Activated naive CD8-positive, alpha-beta T cell treated with anti-CD3 and anti-CD28 coated beads for 36 hours (primary cell): ENCODE results near the gene CAPN12. TPM values are rescaled to one million over a fixed set of nuclear protein-coding genes. Genes with fewer than 3 reads are reported as not detected.
"Not testable (repeated sequence)": the region's sequence is repeated elsewhere in the genome, so short reads cannot be mapped to it uniquely, and the experiment has no call there.

Experiments
- DNase-seq: peaks from one replicate; pipeline ENCODE4 v3.0.0; 2021
- H3K27ac Mint-ChIP-seq: one replicate; pipeline ENCODE4 v1.8.0; 2022; ENCODE audit warnings: mild to moderate bottlenecking, moderate library complexity, mixed read lengths
- H3K27me3 Mint-ChIP-seq: one replicate; pipeline ENCODE4 v1.8.0; 2022; ENCODE audit warnings: mild to moderate bottlenecking, mixed read lengths
- H3K36me3 Mint-ChIP-seq: one replicate; pipeline ENCODE4 v1.8.0; 2021; ENCODE audit warnings: mild to moderate bottlenecking, mixed read lengths
- H3K4me1 Mint-ChIP-seq: one replicate; pipeline ENCODE4 v1.8.0; 2021; ENCODE audit warnings: mixed read lengths
- H3K4me3 Mint-ChIP-seq: one replicate; pipeline ENCODE4 v1.8.0; 2022; ENCODE audit warnings: mild to moderate bottlenecking, moderate library complexity, mixed read lengths
- H3K9me3 Mint-ChIP-seq: one replicate; pipeline ENCODE4 v1.8.0; 2022; ENCODE audit warnings: mixed read lengths
- total RNA-seq, 2 experiments: library from RNA; stranded (reverse); gene quantifications; one replicate each; pipeline ENCODE4 v1.2.3, GENCODE V29; 2021

The CAPN12 gene
- total RNA-seq, 2 experiments from 2014 or later = 3.8 to 3.9 TPM

DNA sequence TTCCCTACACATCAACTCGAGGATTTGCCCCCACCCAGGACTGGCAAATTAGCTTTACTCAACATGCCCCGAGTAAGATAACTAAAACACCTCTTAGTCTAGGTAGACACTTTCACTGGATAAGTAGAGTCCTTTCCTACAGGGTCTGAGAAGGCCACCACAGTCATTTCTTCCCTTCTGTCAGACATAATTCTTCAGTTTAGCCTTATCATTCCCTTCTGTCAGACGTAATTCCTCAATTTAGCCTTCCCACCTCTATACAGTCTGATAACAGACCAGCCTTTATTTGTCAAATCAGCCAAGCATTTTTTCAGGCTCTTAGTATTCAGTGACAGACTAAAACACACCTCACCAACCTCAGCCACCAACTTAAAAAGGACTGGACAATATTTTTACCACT is 9.5 kb upstream of the CAPN12 start:
- H3K4me3 Mint-ChIP-seq, H3K27ac Mint-ChIP-seq, H3K4me1 Mint-ChIP-seq, H3K27me3 Mint-ChIP-seq, H3K36me3 Mint-ChIP-seq, DNase-seq, H3K9me3 Mint-ChIP-seq: not testable (repeated sequence)

DNA sequence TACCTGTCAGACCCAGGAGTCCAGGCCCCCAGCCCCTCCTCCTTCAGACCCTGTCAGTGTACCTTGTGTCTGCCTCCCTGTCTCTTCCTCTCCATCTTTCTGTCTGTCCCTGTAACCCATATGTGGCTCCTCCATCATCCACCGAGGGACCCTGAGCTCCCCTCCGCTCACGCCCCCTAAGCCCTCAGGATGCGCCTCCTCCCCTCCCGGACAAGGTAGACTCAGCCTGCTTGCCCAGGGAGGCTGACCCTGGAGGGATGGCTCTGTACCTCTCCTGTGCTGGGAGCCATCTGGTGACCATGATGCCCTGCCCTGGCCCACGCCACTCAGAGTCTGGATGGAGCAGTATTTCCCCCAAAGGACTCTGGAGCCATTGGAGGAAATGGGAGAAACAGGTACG is 1.0 kb upstream of the CAPN12 start:
- Mint-ChIP-seq H3K9me3 (no peaks in the 10 kb centered on the region), H3K27ac (no peak overlapping the region), H3K27me3 (peaks cover under 1% of the 10 kb centered on the region), H3K36me3 (no peaks in the 10 kb centered on the region), H3K4me3 (no peak overlapping the region), H3K4me1 (no peaks in the 10 kb centered on the region)
- DNase-seq = no peak

DNA sequence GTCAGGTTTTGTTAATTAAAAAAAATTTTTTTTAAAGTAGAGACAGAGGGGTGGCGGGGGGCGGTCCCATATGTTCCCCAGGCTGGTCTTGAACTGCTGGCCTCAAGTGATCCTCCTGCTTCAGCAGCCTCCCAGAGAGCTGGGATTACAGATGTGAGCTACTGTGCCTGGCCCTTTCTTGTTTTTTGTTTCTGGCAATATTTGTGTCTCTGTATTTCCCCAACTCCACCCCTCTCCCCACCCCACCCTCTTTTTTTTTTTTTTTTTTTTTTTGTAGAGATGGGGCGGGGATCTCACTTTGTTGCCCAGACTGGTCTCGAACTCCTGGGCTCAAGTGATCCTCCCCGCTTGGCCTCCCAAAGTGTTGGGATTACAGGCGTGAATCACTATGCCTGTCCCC is 600 bp upstream of the CAPN12 start:
- DNase-seq = no peak
- H3K9me3 Mint-ChIP-seq = no peaks in the 10 kb centered on the region
- H3K27ac Mint-ChIP-seq = no peak overlapping the region
- H3K36me3 Mint-ChIP-seq = no peaks in the 10 kb centered on the region
- no peak overlapping the region for H3K4me3 Mint-ChIP-seq
- no peaks in the 10 kb centered on the region for H3K27me3 Mint-ChIP-seq
- H3K4me1 Mint-ChIP-seq = no peaks in the 10 kb centered on the region

- Mint-ChIP-seq H3K4me3 (no peak overlapping the region), H3K36me3 (peaks cover 2% of the 10 kb centered on the region), H3K4me1 (peaks cover 5% of the 10 kb centered on the region), H3K27me3 (no peaks in the 10 kb centered on the region), H3K27ac (no peak overlapping the region), H3K9me3 (no peaks in the 10 kb centered on the region)
- no peak for DNase-seq
These were observed 628 bp downstream of the CAPN12 start for GRCh38 chr19:38743394-38744297.

DNA sequence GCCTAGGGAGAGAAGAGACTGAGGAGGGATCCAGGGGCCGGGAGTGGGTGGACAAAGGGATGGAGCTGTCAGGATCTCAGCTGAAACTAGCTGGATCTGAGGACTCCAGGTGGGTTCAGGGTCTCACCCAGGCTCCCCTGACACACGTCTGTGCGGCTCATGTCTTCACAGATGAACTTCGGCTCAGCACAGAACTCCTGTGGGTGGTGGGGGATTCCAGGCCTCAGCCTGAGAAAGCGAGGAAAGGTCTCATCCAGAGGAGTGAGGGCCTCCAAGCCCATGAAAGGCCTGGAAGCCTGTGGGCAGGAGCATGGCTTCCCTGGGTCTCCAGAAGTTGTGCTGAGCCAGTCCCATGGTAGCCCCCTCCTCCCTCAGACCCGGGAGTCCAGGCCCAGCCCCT is 1.4 kb downstream of the CAPN12 start:
- no peaks in the 10 kb centered on the region for H3K9me3 Mint-ChIP-seq
- H3K36me3 Mint-ChIP-seq = peaks cover 2% of the 10 kb centered on the region
- H3K27me3 Mint-ChIP-seq = peaks cover 1% of the 10 kb centered on the region
- no peak overlapping the region for H3K4me3 Mint-ChIP-seq
- DNase-seq = no peak
- peaks cover 6% of the 10 kb centered on the region for H3K4me1 Mint-ChIP-seq
- H3K27ac Mint-ChIP-seq = no peak overlapping the region

DNA sequence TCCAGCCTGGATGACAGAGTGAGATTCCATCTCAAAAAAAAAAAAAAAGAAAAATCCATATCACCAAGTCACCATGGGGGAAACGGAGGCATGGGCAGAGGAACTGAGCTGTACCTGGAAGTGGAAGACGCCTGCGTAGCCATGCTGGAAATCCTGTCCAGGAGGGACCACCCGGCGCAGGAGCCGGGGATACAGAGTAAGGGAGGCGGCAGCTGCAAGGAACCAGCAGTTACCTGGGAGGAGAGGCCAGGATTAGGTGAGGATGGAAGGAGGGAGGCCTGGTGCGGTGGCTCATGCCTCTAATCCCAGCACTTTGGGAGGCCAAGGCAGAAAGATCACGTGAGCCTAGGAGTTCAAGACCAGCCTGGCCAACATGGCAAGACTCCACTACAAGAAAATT is 2.0 kb downstream of the CAPN12 start:
- H3K27me3 Mint-ChIP-seq = peaks cover 5% of the 10 kb centered on the region
- no peak overlapping the region for H3K4me3 Mint-ChIP-seq
- H3K9me3 Mint-ChIP-seq = no peaks in the 10 kb centered on the region
- no peak for DNase-seq
- H3K36me3 Mint-ChIP-seq = peaks cover 2% of the 10 kb centered on the region
- H3K4me1 Mint-ChIP-seq = peaks cover 11% of the 10 kb centered on the region
- no peak overlapping the region for H3K27ac Mint-ChIP-seq

- no peak overlapping the region for H3K27ac Mint-ChIP-seq
- no peaks in the 10 kb centered on the region for H3K9me3 Mint-ChIP-seq
- peaks cover 11% of the 10 kb centered on the region for H3K4me1 Mint-ChIP-seq
- peaks cover 2% of the 10 kb centered on the region for H3K36me3 Mint-ChIP-seq
- peaks cover 6% of the 10 kb centered on the region for H3K27me3 Mint-ChIP-seq
- H3K4me3 Mint-ChIP-seq = no peak overlapping the region
- DNase-seq = no peak
These were observed 2.6 kb downstream of the CAPN12 start for GRCh38 chr19:38741670-38742069.

DNA sequence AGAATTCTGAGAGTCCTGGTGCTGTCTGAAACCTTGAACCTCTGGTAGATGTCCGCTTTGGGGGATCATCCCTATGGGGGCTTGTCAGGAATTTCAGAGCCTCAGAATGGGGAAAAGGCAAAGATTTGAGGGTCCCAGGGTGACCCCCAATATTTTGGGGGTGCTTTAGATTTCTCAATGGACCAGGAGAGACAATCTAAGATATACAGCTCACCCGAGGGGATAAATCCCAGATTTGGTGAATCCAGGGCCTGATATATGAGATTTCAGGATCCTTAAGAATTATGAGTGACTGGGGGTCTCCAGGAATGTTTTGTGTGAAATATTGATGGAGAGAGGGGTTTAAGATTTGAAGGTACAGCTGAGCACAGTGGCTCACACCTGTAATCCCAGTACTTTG is 3.3 kb downstream of the CAPN12 start:
- Mint-ChIP-seq H3K4me1 (peaks cover 14% of the 10 kb centered on the region), H3K4me3 (no peak overlapping the region), H3K9me3 (no peaks in the 10 kb centered on the region), H3K27me3 (peaks cover 9% of the 10 kb centered on the region), H3K36me3 (peaks cover 2% of the 10 kb centered on the region), H3K27ac (no peak overlapping the region)
- no peak for DNase-seq

DNA sequence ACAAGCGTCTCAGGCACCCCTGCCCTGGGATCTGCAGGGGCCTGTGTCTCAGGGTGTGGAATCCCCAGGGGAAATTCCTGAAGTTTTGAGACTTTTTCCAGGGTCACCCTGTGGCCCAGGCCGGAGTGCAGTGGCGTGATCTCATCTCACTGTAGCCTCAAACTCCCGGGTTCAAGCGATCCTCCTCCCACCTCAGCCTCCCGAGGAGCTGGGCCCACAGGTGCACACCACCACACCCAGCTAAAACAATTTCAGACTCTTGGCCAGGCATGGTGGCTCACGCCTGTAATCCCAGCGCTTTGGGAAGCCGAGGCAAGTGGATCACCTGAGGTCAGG is 4.0 kb downstream of the CAPN12 start:
- H3K27me3 Mint-ChIP-seq = peaks cover 9% of the 10 kb centered on the region
- H3K4me3 Mint-ChIP-seq = no peak overlapping the region
- peaks cover 14% of the 10 kb centered on the region for H3K4me1 Mint-ChIP-seq
- no peak overlapping the region for H3K27ac Mint-ChIP-seq
- DNase-seq = no peak
- peaks cover 2% of the 10 kb centered on the region for H3K36me3 Mint-ChIP-seq
- H3K9me3 Mint-ChIP-seq = no peaks in the 10 kb centered on the region

DNA sequence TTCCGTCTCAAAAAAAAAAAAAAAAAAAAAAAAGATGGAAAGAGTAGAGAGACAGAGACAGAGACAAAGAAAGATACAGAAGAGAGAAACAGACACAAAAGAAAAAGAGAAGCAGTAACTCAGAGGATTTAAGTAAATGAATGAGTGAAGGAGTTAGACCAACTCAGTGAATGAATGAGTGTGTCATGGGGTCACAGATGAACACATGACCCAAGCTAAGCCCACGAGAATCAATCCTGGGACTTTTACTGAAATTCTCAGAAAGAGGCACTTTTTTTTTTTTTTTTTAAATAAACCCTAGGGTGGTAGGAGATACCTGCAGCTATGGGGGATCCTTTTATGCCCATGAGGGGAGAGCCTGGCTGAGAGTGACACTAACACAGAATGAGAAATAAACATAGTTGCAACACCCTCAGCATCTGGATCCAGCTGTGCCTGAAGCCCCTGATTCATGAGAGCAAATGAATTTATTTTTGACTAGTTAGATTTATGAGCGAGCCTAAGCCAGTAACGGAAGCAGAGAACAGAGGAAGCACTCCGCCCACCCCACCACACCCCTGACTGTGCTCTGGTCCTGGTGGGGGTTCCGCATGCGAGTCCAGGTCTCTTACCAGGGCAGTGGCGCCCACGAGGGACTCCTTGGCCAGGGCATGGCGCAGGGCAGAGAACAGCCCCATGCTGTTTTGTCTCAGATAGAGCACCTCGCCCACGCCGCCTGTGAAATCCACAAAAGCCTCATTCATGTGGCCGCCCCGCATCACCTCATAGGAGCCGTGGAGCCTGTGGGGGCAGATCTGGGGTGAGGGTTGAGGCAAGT is 4.6 kb downstream of the CAPN12 start:
- Mint-ChIP-seq H3K4me3 (no peak overlapping the region), H3K9me3 (no peaks in the 10 kb centered on the region), H3K27ac (no peak overlapping the region), H3K4me1 (peaks cover 16% of the 10 kb centered on the region), H3K27me3 (peaks cover 9% of the 10 kb centered on the region), H3K36me3 (peaks cover 2% of the 10 kb centered on the region)
- DNase-seq = no peak

GRCh38 chr19:38737921-38738737 is 6.1 kb downstream of the CAPN12 start:
- H3K4me1 Mint-ChIP-seq = peaks cover 28% of the 10 kb centered on the region
- H3K4me3 Mint-ChIP-seq = peak overlapping the region; percentile 69
- H3K27me3 Mint-ChIP-seq = peaks cover 9% of the 10 kb centered on the region
- H3K9me3 Mint-ChIP-seq = no peaks in the 10 kb centered on the region
- DNase-seq = no peak
- peak overlapping the region; percentile 9 for H3K27ac Mint-ChIP-seq
- H3K36me3 Mint-ChIP-seq = peaks cover 2% of the 10 kb centered on the region

GRCh38 chr19:38737281-38737865 is 6.9 kb downstream of the CAPN12 start:
- Mint-ChIP-seq H3K36me3 (peaks cover 4% of the 10 kb centered on the region), H3K27ac (peak overlapping the region; percentile 9), H3K9me3 (no peaks in the 10 kb centered on the region), H3K4me3 (peak overlapping the region; percentile 69), H3K4me1 (peaks cover 28% of the 10 kb centered on the region), H3K27me3 (peaks cover 9% of the 10 kb centered on the region)
- DNase-seq = no peak

- Mint-ChIP-seq H3K27me3 (peaks cover 9% of the 10 kb centered on the region), H3K9me3 (no peaks in the 10 kb centered on the region), H3K36me3 (peaks cover 4% of the 10 kb centered on the region), H3K4me3 (peak overlapping the region; percentile 73), H3K4me1 (peaks cover 28% of the 10 kb centered on the region), H3K27ac (no peak overlapping the region)
- DNase-seq = peak; percentile 75
These were observed 7.6 kb downstream of the CAPN12 start for GRCh38 chr19:38736413-38737280.

GRCh38 chr19:38736036-38736412 is 8.2 kb downstream of the CAPN12 start:
- peaks cover 4% of the 10 kb centered on the region for H3K36me3 Mint-ChIP-seq
- DNase-seq = peak; percentile 78
- H3K27ac Mint-ChIP-seq = no peak overlapping the region
- H3K27me3 Mint-ChIP-seq = peaks cover 9% of the 10 kb centered on the region
- peak overlapping the region; percentile 62 for H3K4me3 Mint-ChIP-seq
- H3K4me1 Mint-ChIP-seq = peaks cover 28% of the 10 kb centered on the region
- no peaks in the 10 kb centered on the region for H3K9me3 Mint-ChIP-seq
